ENCODE data around the gene COL21A1.

GRCh38 chr6:56148488-56149186 is 98.7 kb downstream of the COL21A1 start:
- TF ChIP-seq ELF4 (IDR thresholded peaks at IDR 0.05) (no peak), LEF1 (IDR thresholded peaks at IDR 0.05; ENCODE audit: borderline replicate concordance) (no peak), HDGF (IDR thresholded peaks at IDR 0.05; ENCODE audit: borderline replicate concordance) (no peak), FOXM1 (IDR thresholded peaks at IDR 0.05; ENCODE audit: borderline replicate concordance) (no peak), SP1 (IDR thresholded peaks at IDR 0.05) (no peak), TARDBP (IDR thresholded peaks at IDR 0.05) (no peak)
